NB4 (cell line): ENCODE measurements around the gene FRY.

Experiments
- CTCF ChIP-seq: IDR thresholded peaks from one replicate; pipeline ENCODE4 v1.5.1; 2012; ENCODE audit warnings: low read depth, low read length
- MYC ChIP-seq: IDR thresholded peaks from 2 replicates; pipeline ENCODE4 v1.6.1; 2011; ENCODE audit warnings: low read depth, low read length
- POLR2A ChIP-seq: IDR thresholded peaks from 2 replicates; pipeline ENCODE4 v1.6.1; 2011; ENCODE audit warnings: mild to moderate bottlenecking; ENCODE audit not compliant: insufficient read length; ENCODE audit errors: extremely low read depth

- TF ChIP-seq CTCF: no peak
- no peak for TF ChIP-seq MYC
- no peak for TF ChIP-seq POLR2A
Measured at GRCh38 chr13:32245555-32245954, 214.0 kb downstream of the FRY start.
